RWPE2 (cell line): ENCODE data around the gene NIPAL3.

Source experiments
- ATAC-seq: fragments of 200-7000 bp; cut with Tn5 transposase; 3 replicates; pipeline ENCODE4 v1.9.1; 2021; ENCODE audit warnings: low read depth
- DNase-seq: peaks from one replicate; pipeline ENCODE4 v3.0.0-alpha.2; 2020; ENCODE audit warnings: low spot score
- H3K27ac ChIP-seq: fragments of 450-650 bp; 2 replicates; pipeline ENCODE4 v1.5.1; 2017; ENCODE audit warnings: mild to moderate bottlenecking; ENCODE audit not compliant: poor library complexity, severe bottlenecking
- H3K27me3 ChIP-seq: fragments of 250-450 bp; sonication (Bioruptor Pico); 2 replicates; pipeline ENCODE4 v1.5.1; 2021; ENCODE audit warnings: mild to moderate bottlenecking, moderate library complexity; ENCODE audit not compliant: insufficient read depth, poor library complexity, severe bottlenecking
- H3K36me3 ChIP-seq: fragments of 250-450 bp; sonication (Bioruptor Pico); 2 replicates; pipeline ENCODE4 v1.5.1; 2020; ENCODE audit warnings: low read depth, mild to moderate bottlenecking, moderate library complexity
- H3K4me1 ChIP-seq: fragments of 250-450 bp; sonication (Bioruptor Pico); 2 replicates; pipeline ENCODE4 v1.5.1; 2021; ENCODE audit warnings: mild to moderate bottlenecking, moderate library complexity; ENCODE audit not compliant: insufficient read depth, poor library complexity, severe bottlenecking
- H3K4me3 ChIP-seq: fragments of 250-450 bp; sonication (Bioruptor Pico); 2 replicates; pipeline ENCODE4 v1.5.1; 2021; ENCODE audit warnings: mild to moderate bottlenecking, moderate library complexity; ENCODE audit not compliant: severe bottlenecking
- H3K9me3 ChIP-seq: fragments of 250-450 bp; sonication (Bioruptor Pico); 2 replicates; pipeline ENCODE4 v1.5.1; 2021; ENCODE audit warnings: mild to moderate bottlenecking, moderate library complexity; ENCODE audit not compliant: severe bottlenecking
- CTCF ChIP-seq: fragments of 450-650 bp; IDR thresholded peaks from one replicate; pipeline ENCODE4 v1.5.1; 2017; ENCODE audit warnings: mild to moderate bottlenecking, moderate library complexity; ENCODE audit not compliant: poor library complexity, severe bottlenecking

Gene NIPAL3

GRCh38 chr1:24465099-24465498 lies 49.5 kb downstream of the NIPAL3 start:
- TF ChIP-seq CTCF = no peak
- H3K36me3 ChIP-seq = peaks cover 40% of the 10 kb centered on the region
- no peaks in the 10 kb centered on the region for H3K4me1 ChIP-seq
- H3K27ac ChIP-seq = no peak overlapping the region
- H3K9me3 ChIP-seq = no peaks in the 10 kb centered on the region
- DNase-seq (no peak), ATAC-seq (no peak)
- H3K27me3 ChIP-seq = no peaks in the 10 kb centered on the region
- no peak overlapping the region for H3K4me3 ChIP-seq

- Histone ChIP-seq H3K4me3 (no peak overlapping the region), H3K27ac (no peak overlapping the region), H3K27me3 (no peaks in the 10 kb centered on the region), H3K4me1 (no peaks in the 10 kb centered on the region), H3K9me3 (no peaks in the 10 kb centered on the region), H3K36me3 (peaks cover 35% of the 10 kb centered on the region)
- no peak for ATAC-seq
- no peak for TF ChIP-seq CTCF
- no peak for DNase-seq
Measured at GRCh38 chr1:24465638-24466037, 50.0 kb downstream of the NIPAL3 start.

- DNase-seq (no peak), ATAC-seq (no peak)
- no peaks in the 10 kb centered on the region for H3K4me1 ChIP-seq
- peaks cover 19% of the 10 kb centered on the region for H3K36me3 ChIP-seq
- no peak overlapping the region for H3K27ac ChIP-seq
- H3K4me3 ChIP-seq = no peak overlapping the region
- H3K9me3 ChIP-seq = no peaks in the 10 kb centered on the region
- TF ChIP-seq CTCF = no peak
- no peaks in the 10 kb centered on the region for H3K27me3 ChIP-seq
Measured at GRCh38 chr1:24468685-24469316, 53.2 kb downstream of the NIPAL3 start.

- no peak for DNase-seq
- peaks cover 5% of the 10 kb centered on the region for H3K36me3 ChIP-seq
- no peaks in the 10 kb centered on the region for H3K27me3 ChIP-seq
- no peak for TF ChIP-seq CTCF
- H3K4me1 ChIP-seq = no peaks in the 10 kb centered on the region
- H3K27ac ChIP-seq = no peak overlapping the region
- H3K9me3 ChIP-seq = no peaks in the 10 kb centered on the region
- no peak for ATAC-seq
- no peak overlapping the region for H3K4me3 ChIP-seq
Measured at GRCh38 chr1:24470592-24470991, 55.0 kb downstream of the NIPAL3 start.

- Histone ChIP-seq H3K27ac (no peak overlapping the region), H3K4me1 (no peaks in the 10 kb centered on the region), H3K36me3 (no peaks in the 10 kb centered on the region), H3K4me3 (no peak overlapping the region), H3K27me3 (no peaks in the 10 kb centered on the region), H3K9me3 (no peaks in the 10 kb centered on the region)
- no peak for DNase-seq
- no peak for TF ChIP-seq CTCF
- no peak for ATAC-seq
Measured at GRCh38 chr1:24472527-24473251, 57.1 kb downstream of the NIPAL3 start.
